K562 (cell line): ENCODE measurements around the gene HPD. TPM values are rescaled to one million over a fixed set of nuclear protein-coding genes. Genes with fewer than 3 reads are reported as not detected.

Experiments used
- ATAC-seq: fragments of 200-7000 bp; cut with Tn5 transposase; 3 replicates; pipeline ENCODE4 v1.9.1; 2020; ENCODE audit warnings: moderate library complexity
- BruUV-seq: library from RNA; stranded (reverse); fragments of 400-500 nt; replicated peaks from 2 replicates; lab custom pipeline; 2021; lab: Mats Ljungman, UMichigan
- CTCF ChIA-PET: fragments of 300-600 bp; formaldehyde crosslinking; extraction: SDS; loops from one replicate; lab custom pipeline; 2021; ENCODE audit warnings: low intra/inter-chr PET ratio; lab: Yijun Ruan, JAX
- POLR2A ChIA-PET: fragments of 300-600, 350-650 bp; sonication (Branson Sonifier 250); formaldehyde crosslinking; extraction: SDS; loops from one replicate; lab custom pipeline; 2021; ENCODE audit warnings: antibody characterized with exemption, inconsistent platforms; lab: Yijun Ruan, JAX
- DNase-seq, 4 experiments: peaks; one replicate each; pipeline versions ENCODE4 v3.0.0 to v3.0.0-alpha.2; 2011 to 2018; ENCODE audit warnings: low spot score in 3 of 4, mixed read lengths in 3 of 4; ENCODE audit errors: extremely low read depth in 1 of 4
- FAIRE-seq: peaks from 2 replicates; lab custom pipeline; 2011; peaks lifted over from hg19 to GRCh38; lab: Jason Lieb, UNC
- H2AFZ ChIP-seq: 2 replicates; pipeline ENCODE4 v1.6.0; 2011; ENCODE audit warnings: low read depth, low read length, control low read depth, inconsistent platforms
- H3K27ac ChIP-seq: fragments of 200-600 bp; 3 replicates; pipeline ENCODE4 v1.8.0; 2011; ENCODE audit warnings: low read depth, mild to moderate bottlenecking, control low read depth, inconsistent platforms, low read length, moderate library complexity, mixed read lengths; ENCODE audit errors: extremely low read depth
- H3K27me3 ChIP-seq, 2 experiments: fragments of 300-600 bp in 1 of 2; 2 replicates in 1 of 2; 3 replicates in 1 of 2; pipeline versions ENCODE4 v1.6.0 to v1.8.0; 2011; ENCODE audit warnings: inconsistent platforms in 2 of 2, low read length in 2 of 2, mild to moderate bottlenecking in 1 of 2, mixed read lengths in 1 of 2, moderate library complexity in 1 of 2; ENCODE audit not compliant: control insufficient read depth in 2 of 2, insufficient read depth in 2 of 2
- H3K36me3 ChIP-seq: fragments of 300-600 bp; 3 replicates; pipeline ENCODE4 v1.8.0; 2011; ENCODE audit warnings: mild to moderate bottlenecking, low read length, inconsistent platforms; ENCODE audit not compliant: control insufficient read depth, insufficient read depth
- H3K4me1 ChIP-seq, 2 experiments: fragments of 200-600 bp in 1 of 2; replicated peaks in 1 of 2; 2 replicates in 1 of 2; 3 replicates in 1 of 2; pipeline versions ENCODE4 v1.5.1 to v1.8.0; 2011; ENCODE audit warnings: inconsistent platforms in 2 of 2, low read length in 2 of 2, mild to moderate bottlenecking in 1 of 2, mixed read lengths in 1 of 2, moderate library complexity in 1 of 2; ENCODE audit not compliant: control insufficient read depth in 2 of 2, insufficient read depth in 2 of 2
- H3K4me2 ChIP-seq: 2 replicates; pipeline ENCODE4 v1.6.1; 2011; ENCODE audit warnings: low read length, control low read depth, inconsistent platforms, mixed read lengths; ENCODE audit not compliant: insufficient read depth
- H3K4me3 ChIP-seq: fragments of 200-600 bp; sonication (generic), shearing (Covaris generic); 2 replicates; pipeline ENCODE4 v1.5.1; 2016; ENCODE audit warnings: control low read depth, inconsistent platforms
- H3K79me2 ChIP-seq: fragments of 200-600 bp; 3 replicates; pipeline ENCODE4 v1.8.0; 2011; ENCODE audit warnings: low read length, inconsistent platforms; ENCODE audit not compliant: control insufficient read depth, insufficient read depth
- H3K9ac ChIP-seq, 2 experiments: 2 replicates each; pipeline versions ENCODE4 v1.6.0 to v1.6.1; 2011; ENCODE audit warnings: low read depth in 2 of 2, low read length in 2 of 2, control low read depth in 1 of 2, inconsistent platforms in 1 of 2, mild to moderate bottlenecking in 1 of 2, mixed read lengths in 1 of 2; ENCODE audit not compliant: insufficient read depth in 1 of 2
- H3K9me1 ChIP-seq: one replicate; pipeline ENCODE4 v1.6.0; 2011; ENCODE audit warnings: inconsistent platforms, mild to moderate bottlenecking, low read length, moderate library complexity; ENCODE audit not compliant: control insufficient read depth, insufficient read depth
- H3K9me3 ChIP-seq: replicated peaks from 2 replicates; pipeline ENCODE4 v1.5.1; 2011; ENCODE audit warnings: low read depth, low read length, inconsistent platforms; ENCODE audit not compliant: control insufficient read depth, insufficient read depth
- H4K20me1 ChIP-seq: replicated peaks from 2 replicates; pipeline ENCODE4 v1.6.1; 2011; ENCODE audit warnings: low read length, inconsistent platforms, mixed read lengths; ENCODE audit not compliant: control insufficient read depth, insufficient read depth
- ADNP ChIP-seq: fragments of 200-800 bp; sonication (Bioruptor generic); IDR thresholded peaks from 2 replicates; pipeline ENCODE4 v1.6.1; 2016; ENCODE audit warnings: missing genetic modification characterization, missing compliant biosample characterization
- DPF2 ChIP-seq: fragments of 450-650 bp; IDR thresholded peaks from 2 replicates; pipeline ENCODE4 v1.6.1; 2016
- ELF2 ChIP-seq: fragments of 250-450 bp; sonication (Bioruptor Pico); IDR thresholded peaks from 2 replicates; pipeline ENCODE4 v1.5.0; 2021; ENCODE audit warnings: mild to moderate bottlenecking
- ERF ChIP-seq: fragments of 450-650 bp; formaldehyde crosslinking; IDR thresholded peaks from 2 replicates; pipeline ENCODE4 v1.4.0; 2020; ENCODE audit warnings: mild to moderate bottlenecking, mixed read lengths
- GATA2 ChIP-seq: sonication (generic); formaldehyde crosslinking; IDR thresholded peaks from 2 replicates; pipeline ENCODE4 v1.4.0; 2020; ENCODE audit warnings: mild to moderate bottlenecking, missing genetic modification reagents
- LEF1 ChIP-seq: fragments of 450-650 bp; IDR thresholded peaks from 2 replicates; pipeline ENCODE4 v1.6.1; 2016; ENCODE audit warnings: mild to moderate bottlenecking
- MCM2 ChIP-seq: fragments of 450-650 bp; IDR thresholded peaks from 2 replicates; pipeline ENCODE4 v1.6.1; 2017; ENCODE audit warnings: low read depth, mild to moderate bottlenecking
- MCM5 ChIP-seq: fragments of 450-650 bp; IDR thresholded peaks from 2 replicates; pipeline ENCODE4 v1.6.1; 2016; ENCODE audit warnings: low read depth
- NCOA6 ChIP-seq: fragments of 450-650 bp; IDR thresholded peaks from 2 replicates; pipeline ENCODE4 v1.6.1; 2017; ENCODE audit warnings: mild to moderate bottlenecking
- NFATC3 ChIP-seq: fragments of 450-650 bp; IDR thresholded peaks from 2 replicates; pipeline ENCODE4 v1.6.1; 2017; ENCODE audit warnings: mild to moderate bottlenecking
- POLR2AphosphoS5 ChIP-seq: IDR thresholded peaks from 2 replicates; pipeline ENCODE4 v1.6.1; 2011; ENCODE audit warnings: mild to moderate bottlenecking, low read depth, low read length, moderate library complexity; ENCODE audit not compliant: control insufficient read depth, insufficient read depth
- SP1 ChIP-seq: sonication (generic); formaldehyde crosslinking; IDR thresholded peaks from 2 replicates; pipeline ENCODE4 v1.8.1; 2022; ENCODE audit warnings: mild to moderate bottlenecking, missing genetic modification reagents
- YY1 ChIP-seq, 3 experiments: IDR thresholded peaks; 2 replicates each; pipeline ENCODE4 v1.6.1; 2011; ENCODE audit warnings: low read length in 2 of 3, mild to moderate bottlenecking in 2 of 3, moderate library complexity in 2 of 3, borderline replicate concordance in 1 of 3, control low read depth in 1 of 3, low read depth in 1 of 3; ENCODE audit not compliant: insufficient read depth in 3 of 3, insufficient replicate concordance in 2 of 3, control insufficient read depth in 1 of 3, insufficient read length in 1 of 3; ENCODE audit errors: extremely low read depth in 1 of 3
- ZNF384 ChIP-seq: IDR thresholded peaks from 2 replicates; pipeline ENCODE4 v1.6.1; 2012; ENCODE audit warnings: low read depth, low read length, improper control_type of control experiment
- ZNF584 ChIP-seq: fragments of 200-800 bp; sonication (Bioruptor generic); IDR thresholded peaks from 2 replicates; pipeline ENCODE4 v1.6.1; 2016; ENCODE audit warnings: low read depth, mild to moderate bottlenecking, missing genetic modification characterization, missing compliant biosample characterization
- WGBS: fragments of 100-300 bp; shearing (Covaris generic); methylation state at CpG from one replicate; pipeline ENCODE4 v1.1.6; 2016; ENCODE audit warnings: low coverage, mixed read lengths; ENCODE audit not compliant: insufficient coverage; ENCODE audit errors: missing lambda C conversion rate; 5-methylcytosine and 5-hydroxymethylcytosine counted together
- in situ Hi-C: fragments of 300-500 bp; cut with MboI; formaldehyde crosslinking; loops from 4 replicates; pipeline ENCODE4 v1.15.0; 2018; ENCODE audit warnings: inconsistent platforms, mixed read lengths
- intact Hi-C: fragments of 100-400 bp; cut with micrococcal nuclease; formaldehyde crosslinking; loops from 2 replicates; pipeline ENCODE4 v1.14.2; 2022
- polyA plus RNA-seq, 8 experiments: library from polyadenylated mRNA; depleted of rRNA in 4 of 8; stranded (reverse) in 5 of 8; unstranded in 3 of 8; fragments of >200 nt; fragmentation: Nextera tagmentation in 2 of 8; fragmentation: Illumina TruSeq in 1 of 8; extraction: Ambion mirVana in 2 of 8; extraction: Trizol in 1 of 8; gene quantifications; 2 replicates each; pipeline versions ENCODE4 v1.2.1 to v1.2.3, GENCODE V29; 2011 to 2014; ENCODE audit warnings: inconsistent platforms in 1 of 8, missing spikeins in 1 of 8
- total RNA-seq, 7 experiments: library from RNA; depleted of rRNA in 6 of 7; stranded (reverse); fragments of >200 nt in 6 of 7; fragmentation: Illumina TruSeq in 2 of 7; extraction: Trizol in 2 of 7; gene quantifications; 2 replicates each; pipeline versions ENCODE4 v1.2.1 to v1.2.3, GENCODE V29; 2011 to 2021; ENCODE audit warnings: low replicate concordance in 1 of 7
- TF ChIP-seq, protein P1 (sequence below): IDR thresholded peaks from 2 replicates; pipeline ENCODE4 v1.6.1; 2014; ENCODE audit warnings: antibody characterized with exemption
- TF ChIP-seq, protein P2 (sequence below): IDR thresholded peaks from 2 replicates; pipeline ENCODE4 v1.6.1; 2016; ENCODE audit warnings: missing genetic modification characterization, missing compliant biosample characterization
- TF ChIP-seq, protein P3 (sequence below): sonication (generic); formaldehyde crosslinking; IDR thresholded peaks from 2 replicates; pipeline ENCODE4 v1.8.0; 2022; ENCODE audit warnings: mild to moderate bottlenecking, missing genetic modification reagents

HPD gene
- total and polyA plus RNA-seq, 9 of the 15 experiments (the other 6 are each of a cell fraction or from before 2014, with no cell fraction given) = 0.06 to 0.29 (median 0.07) TPM; not detected in 4

DNA sequence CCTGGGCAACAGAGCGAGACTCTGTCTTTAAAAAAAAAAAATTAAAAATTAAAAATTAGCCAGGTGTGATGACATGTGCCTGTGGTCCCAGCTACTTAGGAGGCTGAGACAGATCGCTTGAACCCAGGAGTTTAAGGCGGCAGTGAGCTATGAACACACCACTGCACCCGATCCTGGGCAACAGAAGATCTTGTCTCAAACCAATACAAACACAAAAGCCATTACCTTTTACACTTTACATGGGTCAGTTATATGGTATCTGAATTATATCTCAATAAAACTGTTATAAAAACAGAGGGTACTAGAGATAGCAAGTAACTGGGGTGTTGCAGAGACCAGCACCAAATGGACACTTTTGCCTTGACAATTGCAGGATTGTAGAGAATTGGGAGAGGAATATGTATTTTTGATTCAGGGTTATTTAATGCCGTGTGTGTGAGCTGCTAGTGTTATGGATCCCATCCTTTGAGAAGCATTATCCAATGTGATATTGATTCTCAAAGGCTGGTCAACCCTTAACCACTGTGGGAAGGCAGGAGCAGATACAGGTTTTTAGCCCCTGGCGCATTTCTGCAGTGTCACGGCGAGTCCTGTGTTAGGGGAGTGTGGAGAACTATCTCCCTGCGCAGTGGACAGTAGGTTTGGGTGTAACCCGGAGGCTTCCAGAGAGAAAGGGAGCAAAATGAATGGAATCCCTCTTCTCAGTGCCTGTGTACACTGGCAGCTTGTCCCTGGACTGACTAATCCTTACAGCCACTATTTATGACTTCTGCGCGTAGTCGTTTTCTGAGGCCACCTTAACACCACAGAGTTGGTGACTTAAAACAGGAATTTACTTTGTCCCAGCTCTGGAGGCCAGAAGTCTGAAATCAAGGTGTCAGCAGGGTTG, 34.3 kb upstream of the HPD start:
- H3K4me2 ChIP-seq = peak overlapping the region; percentile 74
- no peak for TF ChIP-seq YY1 (IDR thresholded peaks at IDR 0.05; ENCODE audit: borderline replicate concordance in 1 of 3, control insufficient read depth in 1 of 3, extremely low read depth in 1 of 3, insufficient read depth in 3 of 3, insufficient read length in 1 of 3, insufficient replicate concordance in 2 of 3, low read depth in 1 of 3, low read length in 2 of 3)
- TF ChIP-seq ELF2 = no peak
- TF ChIP-seq MCM2 = no peak
- TF ChIP-seq LEF1 = 0 out of 2 replicates have a peak, but pooled peaks have one; percentile 11
- no peak for TF ChIP-seq ERF
- peak; percentile 79 for TF ChIP-seq DPF2
- TF ChIP-seq SP1 (CRISPR knock-in tag) = no peak
- no peak; the same call in 1 of the 2 replicates for TF ChIP-seq ZNF384
- TF ChIP-seq, protein P1, sequence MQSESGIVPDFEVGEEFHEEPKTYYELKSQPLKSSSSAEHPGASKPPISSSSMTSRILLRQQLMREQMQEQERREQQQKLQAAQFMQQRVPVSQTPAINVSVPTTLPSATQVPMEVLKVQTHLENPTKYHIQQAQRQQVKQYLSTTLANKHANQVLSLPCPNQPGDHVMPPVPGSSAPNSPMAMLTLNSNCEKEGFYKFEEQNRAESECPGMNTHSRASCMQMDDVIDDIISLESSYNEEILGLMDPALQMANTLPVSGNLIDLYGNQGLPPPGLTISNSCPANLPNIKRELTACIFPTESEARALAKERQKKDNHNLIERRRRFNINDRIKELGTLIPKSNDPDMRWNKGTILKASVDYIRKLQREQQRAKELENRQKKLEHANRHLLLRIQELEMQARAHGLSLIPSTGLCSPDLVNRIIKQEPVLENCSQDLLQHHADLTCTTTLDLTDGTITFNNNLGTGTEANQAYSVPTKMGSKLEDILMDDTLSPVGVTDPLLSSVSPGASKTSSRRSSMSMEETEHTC = no peak
- TF ChIP-seq, protein P2, sequence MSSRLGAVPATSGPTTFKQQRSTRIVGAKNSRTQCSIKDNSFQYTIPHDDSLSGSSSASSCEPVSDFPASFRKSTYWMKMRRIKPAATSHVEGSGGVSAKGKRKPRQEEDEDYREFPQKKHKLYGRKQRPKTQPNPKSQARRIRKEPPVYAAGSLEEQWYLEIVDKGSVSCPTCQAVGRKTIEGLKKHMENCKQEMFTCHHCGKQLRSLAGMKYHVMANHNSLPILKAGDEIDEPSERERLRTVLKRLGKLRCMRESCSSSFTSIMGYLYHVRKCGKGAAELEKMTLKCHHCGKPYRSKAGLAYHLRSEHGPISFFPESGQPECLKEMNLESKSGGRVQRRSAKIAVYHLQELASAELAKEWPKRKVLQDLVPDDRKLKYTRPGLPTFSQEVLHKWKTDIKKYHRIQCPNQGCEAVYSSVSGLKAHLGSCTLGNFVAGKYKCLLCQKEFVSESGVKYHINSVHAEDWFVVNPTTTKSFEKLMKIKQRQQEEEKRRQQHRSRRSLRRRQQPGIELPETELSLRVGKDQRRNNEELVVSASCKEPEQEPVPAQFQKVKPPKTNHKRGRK (tag) = no peak
- TF ChIP-seq MCM5 = no peak
- no peak for TF ChIP-seq NCOA6
- no peak for TF ChIP-seq ZNF584 (CRISPR knock-in tag)
- TF ChIP-seq ADNP (tag) = 0 out of 2 replicates have a peak, but pooled peaks have one; percentile 36
- 0 out of 2 replicates have a peak, but pooled peaks have one; percentile 35 for TF ChIP-seq POLR2AphosphoS5
- TF ChIP-seq, protein P3, sequence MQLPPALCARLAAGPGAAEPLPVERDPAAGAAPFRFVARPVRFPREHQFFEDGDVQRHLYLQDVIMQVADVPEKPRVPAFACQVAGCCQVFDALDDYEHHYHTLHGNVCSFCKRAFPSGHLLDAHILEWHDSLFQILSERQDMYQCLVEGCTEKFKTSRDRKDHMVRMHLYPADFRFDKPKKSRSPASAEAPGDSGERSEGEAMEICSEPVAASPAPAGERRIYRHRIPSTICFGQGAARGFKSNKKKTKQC (CRISPR knock-in tag) = peak; percentile 51; the same call in 1 of the 2 replicates
- TF ChIP-seq NFATC3 = 0 out of 2 replicates have a peak, but pooled peaks have one; percentile 44
- TF ChIP-seq GATA2 (CRISPR knock-in tag) = no peak

More for the DNA sequence above, 34.3 kb upstream of the HPD start:
- peak in 3 of 4 experiments; percentile 28 to 90 (median 87) for DNase-seq
- Histone ChIP-seq H3K9me1 (no peaks in the 10 kb centered on the region), H3K4me3 (peak overlapping the region; percentile 0; the same call in 1 of the 2 replicates), H2AFZ (peak overlapping the region; percentile 41; the same call in 1 of the 2 replicates), H3K36me3 (peaks cover 49% of the 10 kb centered on the region), H3K4me1 (peaks cover 29 to 34% of the 10 kb centered on the region in 2 experiments), H3K27me3 (no peaks in the 10 kb centered on the region), H4K20me1 (no peaks in the 10 kb centered on the region), H3K27ac (peak overlapping the region; percentile 73), H3K9ac (peak overlapping the region; percentile 55 to 71), H3K79me2 (peaks cover 63% of the 10 kb centered on the region), H3K9me3 (no peaks in the 10 kb centered on the region)
- in situ Hi-C loops = no loop called here
- ChIA-PET POLR2A (interaction anchor here (0.7 to 2.0 kb wide), 11 partner anchors 9 to 724 kb away, joined by 3 to 11 read pairs (median 4); partner anchors contain the start of gene CFAP251), CTCF (interaction anchor here (1.1 kb wide), 1 partner anchor 98 kb away, joined by 4 read pairs; no protein-coding TSS in a partner anchor)
- ATAC-seq = peak; percentile 82
- intact Hi-C loops = no loop called here
- peak; percentile 91 for FAIRE-seq
- BruUV-seq = no TSS peak
- WGBS = 15% methylated on average over 13 of the region's 13 CpGs
